CD4-positive, alpha-beta memory T cell (primary cell): ENCODE data around the gene UNC93A. TPM values are rescaled to one million over a fixed set of nuclear protein-coding genes. Genes with fewer than 3 reads are reported as not detected.
A peak's percentile ranks its signal among the peaks of the same experiment; 100 is the strongest.

ENCODE experiments used
- CTCF ChIA-PET: fragments of 350-600 bp; sonication (Branson Sonifier 250); formaldehyde crosslinking; loops from one replicate; lab custom pipeline; 2021; ENCODE audit warnings: inconsistent platforms; ENCODE audit not compliant: partially characterized antibody; lab: Charles Lee
- POLR2A ChIA-PET: fragments of 350-600 bp; sonication (Branson Sonifier 250); formaldehyde crosslinking; loops from one replicate; lab custom pipeline; 2021; ENCODE audit not compliant: partially characterized antibody; lab: Charles Lee
- DNase-seq, 5 donors: peaks; one replicate each; pipeline versions ENCODE4 v3.0.0 to v3.0.0-alpha.2; 2020 to 2022; ENCODE audit warnings: mixed read lengths in 1 of 5
- H3K27ac ChIP-seq: one replicate; pipeline ENCODE4 v1.7.0; 2013; ENCODE audit warnings: low read depth, low read length
- H3K27me3 ChIP-seq: 2 replicates; pipeline ENCODE4 v1.7.0; 2013; ENCODE audit warnings: mild to moderate bottlenecking, low read length, moderate library complexity; ENCODE audit not compliant: insufficient read depth
- H3K36me3 ChIP-seq: 2 replicates; pipeline ENCODE4 v1.7.0; 2013; ENCODE audit warnings: mild to moderate bottlenecking, low read length, moderate library complexity; ENCODE audit not compliant: insufficient read depth
- H3K4me1 ChIP-seq: 2 replicates; pipeline ENCODE4 v1.7.0; 2013; ENCODE audit warnings: mild to moderate bottlenecking, low read length, moderate library complexity; ENCODE audit not compliant: insufficient read depth
- H3K4me3 ChIP-seq, 2 donors: one replicate each; pipeline ENCODE4 v1.7.0; 2013; ENCODE audit warnings: low read length in 2 of 2, mild to moderate bottlenecking in 1 of 2
- H3K9me3 ChIP-seq, 2 donors: one replicate each; pipeline ENCODE4 v1.7.0; 2013; ENCODE audit warnings: low read length in 2 of 2, control low read depth in 1 of 2; ENCODE audit not compliant: control insufficient read depth in 1 of 2
- H3K27ac Mint-ChIP-seq, 7 donors: one replicate each; pipeline ENCODE4 v1.8.0; 2020 to 2021; ENCODE audit warnings: mixed read lengths in 7 of 7, mild to moderate bottlenecking in 6 of 7, inconsistent platforms in 3 of 7, moderate library complexity in 3 of 7
- H3K27me3 Mint-ChIP-seq, 2 donors: one replicate each; pipeline ENCODE4 v1.8.0; 2020 to 2021; ENCODE audit warnings: mixed read lengths in 2 of 2
- H3K36me3 Mint-ChIP-seq, 2 donors: one replicate each; pipeline ENCODE4 v1.8.0; 2020 to 2021; ENCODE audit warnings: mixed read lengths in 2 of 2, inconsistent platforms in 1 of 2, mild to moderate bottlenecking in 1 of 2
- H3K4me1 Mint-ChIP-seq, 4 donors: one replicate each; pipeline ENCODE4 v1.8.0; 2020 to 2021; ENCODE audit warnings: mixed read lengths in 4 of 4, mild to moderate bottlenecking in 1 of 4
- H3K4me3 Mint-ChIP-seq, 8 donors: one replicate each; pipeline ENCODE4 v1.8.0; 2020 to 2021; ENCODE audit warnings: mixed read lengths in 8 of 8, mild to moderate bottlenecking in 7 of 8, moderate library complexity in 6 of 8, inconsistent platforms in 3 of 8
- H3K9me3 Mint-ChIP-seq, 8 donors: one replicate each; pipeline ENCODE4 v1.8.0; 2020 to 2021; ENCODE audit warnings: mixed read lengths in 8 of 8, mild to moderate bottlenecking in 5 of 8, inconsistent platforms in 3 of 8, moderate library complexity in 1 of 8
- intact Hi-C: fragments of 100-400 bp; cut with micrococcal nuclease; formaldehyde crosslinking; loops from one replicate; pipeline ENCODE4 v1.15.1; 2023
- polyA plus RNA-seq, 2 donors: library from polyadenylated mRNA; unstranded; fragments of 300-500 nt; fragmentation: Illumina TruSeq; gene quantifications; one replicate each; pipeline ENCODE4 v1.2.3, GENCODE V29; 2021
- total RNA-seq, 2 experiments: library from RNA; stranded (reverse); gene quantifications; one replicate each; pipeline ENCODE4 v1.2.3, GENCODE V29; 2021

UNC93A gene
- total and polyA plus RNA-seq, 4 experiments from 2014 or later: not detected

GRCh38 chr6:167338541-167339117, 47.5 kb downstream of the UNC93A start:
- no peaks in the 10 kb centered on the region for H3K36me3 ChIP-seq
- Mint-ChIP-seq H3K36me3 (peaks cover 0 to 6% of the 10 kb centered on the region in 2 donors), H3K9me3 (peaks cover 0 to 2% (median 0%) of the 10 kb centered on the region in 8 donors), H3K4me3 (peak overlapping the region in 1 of 8 donors; percentile 2), H3K27me3 (peaks cover 1 to 10% of the 10 kb centered on the region in 2 donors), H3K4me1 (no peaks in the 10 kb centered on the region), H3K27ac (no peak overlapping the region)
- H3K4me1 ChIP-seq: no peaks in the 10 kb centered on the region
- intact Hi-C loops: no loop called here
- POLR2A ChIA-PET: no interaction called here
- H3K9me3 ChIP-seq: no peaks in the 10 kb centered on the region
- no peak for DNase-seq
- H3K27ac ChIP-seq: no peak overlapping the region
- CTCF ChIA-PET: no interaction called here
- H3K4me3 ChIP-seq: no peak overlapping the region
- no peaks in the 10 kb centered on the region for H3K27me3 ChIP-seq

GRCh38 chr6:167341038-167341583, 50.0 kb downstream of the UNC93A start:
- POLR2A ChIA-PET: no interaction called here
- intact Hi-C loops: no loop called here
- no peaks in the 10 kb centered on the region for H3K4me1 Mint-ChIP-seq
- Histone ChIP-seq H3K4me3 (no peak overlapping the region), H3K36me3 (no peaks in the 10 kb centered on the region), H3K4me1 (no peaks in the 10 kb centered on the region), H3K9me3 (no peaks in the 10 kb centered on the region), H3K27me3 (no peaks in the 10 kb centered on the region), H3K27ac (no peak overlapping the region)
- no peak overlapping the region for H3K27ac Mint-ChIP-seq
- DNase-seq: no peak
- H3K27me3 Mint-ChIP-seq: peaks cover 1 to 10% of the 10 kb centered on the region in 2 donors
- H3K4me3 Mint-ChIP-seq: no peak overlapping the region
- peaks cover 0 to 6% of the 10 kb centered on the region in 2 donors for H3K36me3 Mint-ChIP-seq
- CTCF ChIA-PET: interaction anchor here (4.3 kb wide), 1 partner anchor 11 kb away, joined by 23 read pairs; no protein-coding TSS in a partner anchor
- no peaks in the 10 kb centered on the region for H3K9me3 Mint-ChIP-seq

- Mint-ChIP-seq H3K27ac (no peak overlapping the region), H3K9me3 (no peaks in the 10 kb centered on the region), H3K4me3 (no peak overlapping the region), H3K27me3 (peaks cover 1 to 8% of the 10 kb centered on the region in 2 donors), H3K4me1 (no peaks in the 10 kb centered on the region), H3K36me3 (peaks cover 0 to 6% of the 10 kb centered on the region in 2 donors)
- DNase-seq: no peak
- Histone ChIP-seq H3K27ac (no peak overlapping the region), H3K9me3 (no peaks in the 10 kb centered on the region), H3K27me3 (no peaks in the 10 kb centered on the region), H3K4me3 (no peak overlapping the region), H3K36me3 (no peaks in the 10 kb centered on the region), H3K4me1 (no peaks in the 10 kb centered on the region)
- intact Hi-C loops: no loop called here
- POLR2A ChIA-PET: no interaction called here
- CTCF ChIA-PET: interaction anchor here (4.3 kb wide), 1 partner anchor 10 kb away, joined by 23 read pairs; no protein-coding TSS in a partner anchor
Observed at GRCh38 chr6:167341665-167342655, 50.8 kb downstream of the UNC93A start.

- Histone ChIP-seq H3K9me3 (no peaks in the 10 kb centered on the region), H3K36me3 (no peaks in the 10 kb centered on the region), H3K27me3 (no peaks in the 10 kb centered on the region), H3K4me3 (no peak overlapping the region), H3K27ac (no peak overlapping the region), H3K4me1 (no peaks in the 10 kb centered on the region)
- Mint-ChIP-seq H3K4me3 (no peak overlapping the region), H3K4me1 (no peaks in the 10 kb centered on the region), H3K27ac (no peak overlapping the region), H3K9me3 (no peaks in the 10 kb centered on the region), H3K27me3 (peaks cover 1 to 8% of the 10 kb centered on the region in 2 donors), H3K36me3 (peaks cover 0 to 6% of the 10 kb centered on the region in 2 donors)
- CTCF ChIA-PET: interaction anchor here (4.3 kb wide), 1 partner anchor 9 kb away, joined by 23 read pairs; no protein-coding TSS in a partner anchor
- no peak for DNase-seq
- intact Hi-C loops: no loop called here
- POLR2A ChIA-PET: interaction anchor here (0.7 kb wide), 1 partner anchor 9 kb away, joined by 6 read pairs; no protein-coding TSS in a partner anchor
Observed at GRCh38 chr6:167342879-167343610, 51.9 kb downstream of the UNC93A start.

GRCh38 chr6:167345348-167345747, 54.2 kb downstream of the UNC93A start:
- POLR2A ChIA-PET: no interaction called here
- Histone ChIP-seq H3K9me3 (no peaks in the 10 kb centered on the region), H3K27ac (no peak overlapping the region), H3K36me3 (no peaks in the 10 kb centered on the region), H3K4me1 (peaks cover 7% of the 10 kb centered on the region), H3K4me3 (no peak overlapping the region), H3K27me3 (no peaks in the 10 kb centered on the region)
- intact Hi-C loops: no loop called here
- no peaks in the 10 kb centered on the region for H3K9me3 Mint-ChIP-seq
- H3K4me3 Mint-ChIP-seq: no peak overlapping the region
- H3K27me3 Mint-ChIP-seq: peaks cover 1 to 8% of the 10 kb centered on the region in 2 donors
- peaks cover 5 to 13% (median 6%) of the 10 kb centered on the region in 4 donors for H3K4me1 Mint-ChIP-seq
- H3K36me3 Mint-ChIP-seq: peaks cover 0 to 6% of the 10 kb centered on the region in 2 donors
- CTCF ChIA-PET: no interaction called here
- H3K27ac Mint-ChIP-seq: no peak overlapping the region
- DNase-seq: no peak

- intact Hi-C loops: no loop called here
- DNase-seq: no peak
- Mint-ChIP-seq H3K27ac (peak overlapping the region in 1 of 7 donors; percentile 49), H3K9me3 (no peaks in the 10 kb centered on the region), H3K36me3 (peaks cover 0 to 3% of the 10 kb centered on the region in 2 donors), H3K27me3 (peaks cover 1 to 8% of the 10 kb centered on the region in 2 donors), H3K4me3 (no peak overlapping the region), H3K4me1 (peaks cover 5 to 14% (median 7%) of the 10 kb centered on the region in 4 donors)
- H3K4me3 ChIP-seq: no peak overlapping the region
- H3K36me3 ChIP-seq: no peaks in the 10 kb centered on the region
- no peaks in the 10 kb centered on the region for H3K9me3 ChIP-seq
- peaks cover 11% of the 10 kb centered on the region for H3K4me1 ChIP-seq
- no peak overlapping the region for H3K27ac ChIP-seq
- ChIA-PET POLR2A (no interaction called here), CTCF (no interaction called here)
- no peaks in the 10 kb centered on the region for H3K27me3 ChIP-seq
Observed at GRCh38 chr6:167345960-167346359, 54.8 kb downstream of the UNC93A start.
